Measurements from ENCODE around the gene NREP.

DNA sequence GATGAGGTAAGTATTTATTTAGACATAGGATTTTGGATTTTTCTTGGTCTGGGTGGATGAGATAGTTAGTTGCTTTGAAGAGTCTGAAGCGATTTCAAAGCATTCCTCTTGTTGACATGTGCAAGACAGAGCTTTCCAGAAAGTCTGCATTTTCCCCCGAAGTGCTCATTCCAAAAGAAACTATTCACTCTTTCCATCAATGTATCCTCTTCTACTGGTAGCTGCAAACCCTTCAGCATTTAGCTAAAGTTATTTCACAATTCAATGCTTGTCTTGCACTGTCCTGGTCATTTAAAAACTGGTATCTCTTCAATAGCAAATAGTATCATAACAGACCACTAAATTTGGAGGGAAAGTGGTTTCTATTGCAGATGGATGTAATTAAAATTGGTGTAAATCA lies 13.0 kb downstream of the NREP start:
- TF ChIP-seq CTCF (IDR thresholded peaks at IDR 0.05; ENCODE audit: low read depth, low read length, missing input control), result no peak
- TF ChIP-seq YY1 (IDR thresholded peaks at IDR 0.05), result no peak
- no peak for TF ChIP-seq TAF1 (conservative IDR thresholded peaks at IDR 0.05)
- no peak for TF ChIP-seq EGR1 (IDR thresholded peaks at IDR 0.05; ENCODE audit: low read depth in 2 of 2)
- TF ChIP-seq RAD21 (IDR thresholded peaks at IDR 0.05), result peak in 1 of 2 donors; percentile 8
- no peak for TF ChIP-seq ZBTB33 (IDR thresholded peaks at IDR 0.05)
- TF ChIP-seq, protein P1, sequence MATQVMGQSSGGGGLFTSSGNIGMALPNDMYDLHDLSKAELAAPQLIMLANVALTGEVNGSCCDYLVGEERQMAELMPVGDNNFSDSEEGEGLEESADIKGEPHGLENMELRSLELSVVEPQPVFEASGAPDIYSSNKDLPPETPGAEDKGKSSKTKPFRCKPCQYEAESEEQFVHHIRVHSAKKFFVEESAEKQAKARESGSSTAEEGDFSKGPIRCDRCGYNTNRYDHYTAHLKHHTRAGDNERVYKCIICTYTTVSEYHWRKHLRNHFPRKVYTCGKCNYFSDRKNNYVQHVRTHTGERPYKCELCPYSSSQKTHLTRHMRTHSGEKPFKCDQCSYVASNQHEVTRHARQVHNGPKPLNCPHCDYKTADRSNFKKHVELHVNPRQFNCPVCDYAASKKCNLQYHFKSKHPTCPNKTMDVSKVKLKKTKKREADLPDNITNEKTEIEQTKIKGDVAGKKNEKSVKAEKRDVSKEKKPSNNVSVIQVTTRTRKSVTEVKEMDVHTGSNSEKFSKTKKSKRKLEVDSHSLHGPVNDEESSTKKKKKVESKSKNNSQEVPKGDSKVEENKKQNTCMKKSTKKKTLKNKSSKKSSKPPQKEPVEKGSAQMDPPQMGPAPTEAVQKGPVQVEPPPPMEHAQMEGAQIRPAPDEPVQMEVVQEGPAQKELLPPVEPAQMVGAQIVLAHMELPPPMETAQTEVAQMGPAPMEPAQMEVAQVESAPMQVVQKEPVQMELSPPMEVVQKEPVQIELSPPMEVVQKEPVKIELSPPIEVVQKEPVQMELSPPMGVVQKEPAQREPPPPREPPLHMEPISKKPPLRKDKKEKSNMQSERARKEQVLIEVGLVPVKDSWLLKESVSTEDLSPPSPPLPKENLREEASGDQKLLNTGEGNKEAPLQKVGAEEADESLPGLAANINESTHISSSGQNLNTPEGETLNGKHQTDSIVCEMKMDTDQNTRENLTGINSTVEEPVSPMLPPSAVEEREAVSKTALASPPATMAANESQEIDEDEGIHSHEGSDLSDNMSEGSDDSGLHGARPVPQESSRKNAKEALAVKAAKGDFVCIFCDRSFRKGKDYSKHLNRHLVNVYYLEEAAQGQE (IDR thresholded peaks at IDR 0.05), result no peak
- no peak for TF ChIP-seq GABPA (IDR thresholded peaks at IDR 0.05 in 1 of 2, conservative IDR thresholded peaks at IDR 0.05 in 1 of 2)
- no peak for TF ChIP-seq MAX (IDR thresholded peaks at IDR 0.05)
- no peak for TF ChIP-seq RXRA (IDR thresholded peaks at IDR 0.05)
- TF ChIP-seq, protein P2, sequence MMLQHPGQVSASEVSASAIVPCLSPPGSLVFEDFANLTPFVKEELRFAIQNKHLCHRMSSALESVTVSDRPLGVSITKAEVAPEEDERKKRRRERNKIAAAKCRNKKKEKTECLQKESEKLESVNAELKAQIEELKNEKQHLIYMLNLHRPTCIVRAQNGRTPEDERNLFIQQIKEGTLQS (IDR thresholded peaks at IDR 0.05), result no peak
- no peak for TF ChIP-seq SP1 (IDR thresholded peaks at IDR 0.05)

Measured in liver (tissue), 3 donors.